A673 (cell line): ENCODE data around the gene MMD2.

Experiments used
- CTCF ChIP-seq: fragments of 300-800, 200-600 bp; sonication (generic); conservative IDR thresholded peaks from 2 replicates; pipeline ENCODE4 v1.5.1; 2017; ENCODE audit warnings: low read depth, mild to moderate bottlenecking, antibody characterized with exemption, low read length, moderate library complexity, mixed read lengths
- EZH2 ChIP-seq: fragments of 200-600 bp; sonication (generic); IDR thresholded peaks from 2 replicates; pipeline ENCODE4 v1.6.1; 2017; ENCODE audit warnings: borderline replicate concordance, low read depth, mild to moderate bottlenecking, mixed read lengths, antibody characterized with exemption, low read length; ENCODE audit not compliant: poor library complexity, severe bottlenecking

GRCh38 chr7:4965295-4966022 is 6.5 kb upstream of the MMD2 start:
- TF ChIP-seq CTCF (no peak), EZH2 (no peak)
